ENCODE data around the gene C17orf113. TPM values are rescaled to one million over a fixed set of nuclear protein-coding genes. Genes with fewer than 3 reads are reported as not detected.

C17orf113 gene
- total and polyA plus RNA-seq, 4 donors: 0.12 to 0.17 (median 0.14) TPM; not detected in 1

DNA sequence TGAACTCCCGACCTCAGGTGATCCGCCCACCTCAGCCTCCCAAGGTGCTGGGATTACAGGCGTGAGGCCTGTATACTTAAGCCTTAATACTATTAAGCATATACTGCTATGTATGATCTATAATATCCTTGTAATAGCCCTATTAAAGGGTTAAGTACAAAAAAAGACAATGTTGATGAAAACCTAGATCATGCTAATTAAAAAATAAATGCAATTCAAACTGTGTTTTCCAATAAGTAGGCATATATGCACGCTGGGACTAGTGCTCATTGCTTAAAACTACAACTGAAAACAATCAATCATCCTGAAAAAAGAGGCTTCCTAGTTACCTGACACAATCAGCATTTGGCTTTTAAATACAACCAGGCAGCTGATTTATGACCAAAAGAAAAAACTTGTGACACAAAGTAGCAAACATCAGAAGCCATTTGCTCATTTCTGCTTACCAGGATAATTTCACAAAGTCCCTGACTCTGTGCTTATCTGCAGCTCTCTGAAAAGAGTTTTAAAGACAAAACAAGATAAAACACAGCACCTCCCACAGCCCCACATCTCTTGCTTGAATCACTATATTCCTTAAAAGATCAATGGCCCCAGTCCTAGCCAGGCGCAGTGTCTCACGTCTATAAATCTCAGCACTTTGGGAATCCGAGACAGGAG lies 36.8 kb upstream of the C17orf113 start (continued):
- TF ChIP-seq, protein P1, sequence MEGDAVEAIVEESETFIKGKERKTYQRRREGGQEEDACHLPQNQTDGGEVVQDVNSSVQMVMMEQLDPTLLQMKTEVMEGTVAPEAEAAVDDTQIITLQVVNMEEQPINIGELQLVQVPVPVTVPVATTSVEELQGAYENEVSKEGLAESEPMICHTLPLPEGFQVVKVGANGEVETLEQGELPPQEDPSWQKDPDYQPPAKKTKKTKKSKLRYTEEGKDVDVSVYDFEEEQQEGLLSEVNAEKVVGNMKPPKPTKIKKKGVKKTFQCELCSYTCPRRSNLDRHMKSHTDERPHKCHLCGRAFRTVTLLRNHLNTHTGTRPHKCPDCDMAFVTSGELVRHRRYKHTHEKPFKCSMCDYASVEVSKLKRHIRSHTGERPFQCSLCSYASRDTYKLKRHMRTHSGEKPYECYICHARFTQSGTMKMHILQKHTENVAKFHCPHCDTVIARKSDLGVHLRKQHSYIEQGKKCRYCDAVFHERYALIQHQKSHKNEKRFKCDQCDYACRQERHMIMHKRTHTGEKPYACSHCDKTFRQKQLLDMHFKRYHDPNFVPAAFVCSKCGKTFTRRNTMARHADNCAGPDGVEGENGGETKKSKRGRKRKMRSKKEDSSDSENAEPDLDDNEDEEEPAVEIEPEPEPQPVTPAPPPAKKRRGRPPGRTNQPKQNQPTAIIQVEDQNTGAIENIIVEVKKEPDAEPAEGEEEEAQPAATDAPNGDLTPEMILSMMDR (IDR thresholded peaks at IDR 0.05; ENCODE audit: low read depth, low read length, missing input control): no peak
- no peak for TF ChIP-seq FOXA2 (IDR thresholded peaks at IDR 0.05)

- H3K4me3 ChIP-seq (ENCODE audit: low read depth in 1 of 3, low read length in 3 of 3): no peak overlapping the region
- H3K27ac ChIP-seq (ENCODE audit: low read depth in 1 of 2, low read length in 2 of 2): no peak overlapping the region
- H3K9me3 ChIP-seq (ENCODE audit: control insufficient read depth in 4 of 4, low read length in 3 of 4): no peaks in the 10 kb centered on the region
- 88% methylated on average over 9 of the region's 9 CpGs for WGBS
- TF ChIP-seq, protein P2, sequence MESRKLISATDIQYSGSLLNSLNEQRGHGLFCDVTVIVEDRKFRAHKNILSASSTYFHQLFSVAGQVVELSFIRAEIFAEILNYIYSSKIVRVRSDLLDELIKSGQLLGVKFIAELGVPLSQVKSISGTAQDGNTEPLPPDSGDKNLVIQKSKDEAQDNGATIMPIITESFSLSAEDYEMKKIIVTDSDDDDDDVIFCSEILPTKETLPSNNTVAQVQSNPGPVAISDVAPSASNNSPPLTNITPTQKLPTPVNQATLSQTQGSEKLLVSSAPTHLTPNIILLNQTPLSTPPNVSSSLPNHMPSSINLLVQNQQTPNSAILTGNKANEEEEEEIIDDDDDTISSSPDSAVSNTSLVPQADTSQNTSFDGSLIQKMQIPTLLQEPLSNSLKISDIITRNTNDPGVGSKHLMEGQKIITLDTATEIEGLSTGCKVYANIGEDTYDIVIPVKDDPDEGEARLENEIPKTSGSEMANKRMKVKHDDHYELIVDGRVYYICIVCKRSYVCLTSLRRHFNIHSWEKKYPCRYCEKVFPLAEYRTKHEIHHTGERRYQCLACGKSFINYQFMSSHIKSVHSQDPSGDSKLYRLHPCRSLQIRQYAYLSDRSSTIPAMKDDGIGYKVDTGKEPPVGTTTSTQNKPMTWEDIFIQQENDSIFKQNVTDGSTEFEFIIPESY (IDR thresholded peaks at IDR 0.05): no peak
- no peak for TF ChIP-seq REST (IDR thresholded peaks at IDR 0.05)
- no peak for TF ChIP-seq HNF4A (conservative IDR thresholded peaks at IDR 0.05)
- no peak for TF ChIP-seq JUND (IDR thresholded peaks at IDR 0.05)
- no peak for TF ChIP-seq GABPA (IDR thresholded peaks at IDR 0.05 in 1 of 2, conservative IDR thresholded peaks at IDR 0.05 in 1 of 2)
- no peak for TF ChIP-seq HNF4G (IDR thresholded peaks at IDR 0.05)
- TF ChIP-seq TAF1 (conservative IDR thresholded peaks at IDR 0.05): no peak
- TF ChIP-seq, protein P1 (IDR thresholded peaks at IDR 0.05; ENCODE audit: low read depth, low read length, missing input control): no peak
- no peak for TF ChIP-seq NR2F2 (IDR thresholded peaks at IDR 0.05)
- no peak for TF ChIP-seq EGR1 (IDR thresholded peaks at IDR 0.05; ENCODE audit: low read depth in 2 of 2)
- TF ChIP-seq ATF3 (IDR thresholded peaks at IDR 0.05): no peak
- no peak for TF ChIP-seq MAX (IDR thresholded peaks at IDR 0.05)
- no peak for TF ChIP-seq RAD21 (IDR thresholded peaks at IDR 0.05)
- no peak for DNase-seq (ENCODE audit: low spot score)
- no peak overlapping the region for H3K9ac ChIP-seq (ENCODE audit: low read depth in 1 of 2, low read length in 2 of 2)
- no peaks in the 10 kb centered on the region for H3K27me3 ChIP-seq (ENCODE audit: control insufficient read depth in 4 of 4, insufficient read depth in 4 of 4, low read length in 3 of 4)
- H3K4me1 ChIP-seq (ENCODE audit: control insufficient read depth in 4 of 4, insufficient read depth in 4 of 4, low read length in 3 of 4): no peaks in the 10 kb centered on the region
- no peaks in the 10 kb centered on the region for H3K36me3 ChIP-seq (ENCODE audit: control insufficient read depth in 4 of 4, insufficient read depth in 3 of 4, low read depth in 1 of 4, low read length in 3 of 4)
Measured at GRCh38 chr17:42081516-42082129, 31.2 kb upstream of the C17orf113 start.

Measured in liver (tissue), 9 donors.